WTC11 (cell line): ENCODE data around the gene ATRIP. TPM values are rescaled to one million over a fixed set of nuclear protein-coding genes. Genes with fewer than 3 reads are reported as not detected.

Experiments used
- ARID4B ChIP-seq: sonication (generic); formaldehyde crosslinking; IDR thresholded peaks from 2 replicates; pipeline ENCODE4 v1.8.0; 2023; ENCODE audit warnings: missing genetic modification reagents, mild to moderate bottlenecking, borderline replicate concordance
- JUN ChIP-seq: sonication (generic); formaldehyde crosslinking; IDR thresholded peaks from 2 replicates; pipeline ENCODE4 v1.8.0; 2023; ENCODE audit warnings: mild to moderate bottlenecking, missing genetic modification reagents
- MAX ChIP-seq: sonication (generic); formaldehyde crosslinking; IDR thresholded peaks from 2 replicates; pipeline ENCODE4 v1.8.0; 2022; ENCODE audit warnings: mild to moderate bottlenecking, missing genetic modification reagents
- NR3C1 ChIP-seq: sonication (generic); formaldehyde crosslinking; conservative IDR thresholded peaks from 2 replicates; pipeline ENCODE4 v1.8.1; 2023; ENCODE audit warnings: low read depth, mild to moderate bottlenecking, missing genetic modification reagents
- PRDM15 ChIP-seq: sonication (generic); formaldehyde crosslinking; IDR thresholded peaks from 2 replicates; pipeline ENCODE4 v1.8.0; 2022; ENCODE audit warnings: missing genetic modification reagents
- PRRX2 ChIP-seq: fragments of 250-450 bp; sonication (Bioruptor Pico); IDR thresholded peaks from 2 replicates; pipeline ENCODE4 v1.8.0; 2021; ENCODE audit warnings: mild to moderate bottlenecking
- USF1 ChIP-seq: sonication (generic); formaldehyde crosslinking; IDR thresholded peaks from 2 replicates; pipeline ENCODE4 v1.8.0; 2022; ENCODE audit warnings: mild to moderate bottlenecking, missing genetic modification reagents
- ZBTB43 ChIP-seq: sonication (generic); formaldehyde crosslinking; IDR thresholded peaks from 2 replicates; pipeline ENCODE4 v1.8.1; 2023; ENCODE audit warnings: mild to moderate bottlenecking, missing genetic modification reagents
- ZNF671 ChIP-seq: fragments of 250-450 bp; sonication (Bioruptor Pico); IDR thresholded peaks from 2 replicates; pipeline ENCODE4 v1.8.0; 2021; ENCODE audit warnings: mild to moderate bottlenecking
- ZSCAN18 ChIP-seq: fragments of 250-450 bp; sonication (Bioruptor Pico); IDR thresholded peaks from 2 replicates; pipeline ENCODE4 v2.1.2; 2022; ENCODE audit warnings: mild to moderate bottlenecking, moderate library complexity
- total RNA-seq: library from RNA; stranded (reverse); gene quantifications from 3 replicates; pipeline ENCODE4 v1.2.3, GENCODE V29; 2021
- TF ChIP-seq, protein P1 (sequence below): sonication (generic); formaldehyde crosslinking; IDR thresholded peaks from 2 replicates; pipeline ENCODE4 v1.8.1; 2022; ENCODE audit warnings: low read depth, missing genetic modification reagents, borderline replicate concordance
- TF ChIP-seq, protein P2 (sequence below): sonication (generic); formaldehyde crosslinking; IDR thresholded peaks from 2 replicates; pipeline ENCODE4 v1.8.0; 2023; ENCODE audit warnings: missing genetic modification reagents
- TF ChIP-seq, protein P3 (sequence below): sonication (generic); formaldehyde crosslinking; conservative IDR thresholded peaks from 2 replicates; pipeline ENCODE4 v1.8.1; 2022; ENCODE audit warnings: mild to moderate bottlenecking, missing genetic modification reagents
- TF ChIP-seq, protein P4 (sequence below): fragments of 250-450 bp; sonication (Bioruptor Pico); IDR thresholded peaks from 2 replicates; pipeline ENCODE4 v1.9.0; 2021; ENCODE audit warnings: mild to moderate bottlenecking, borderline replicate concordance
- TF ChIP-seq, protein P5 (sequence below): sonication (generic); formaldehyde crosslinking; IDR thresholded peaks from 2 replicates; pipeline ENCODE4 v1.8.1; 2023; ENCODE audit warnings: mild to moderate bottlenecking, moderate library complexity, missing genetic modification reagents

The ATRIP gene
- total RNA-seq, 1 experiment from 2014 or later: 18.2 TPM

DNA sequence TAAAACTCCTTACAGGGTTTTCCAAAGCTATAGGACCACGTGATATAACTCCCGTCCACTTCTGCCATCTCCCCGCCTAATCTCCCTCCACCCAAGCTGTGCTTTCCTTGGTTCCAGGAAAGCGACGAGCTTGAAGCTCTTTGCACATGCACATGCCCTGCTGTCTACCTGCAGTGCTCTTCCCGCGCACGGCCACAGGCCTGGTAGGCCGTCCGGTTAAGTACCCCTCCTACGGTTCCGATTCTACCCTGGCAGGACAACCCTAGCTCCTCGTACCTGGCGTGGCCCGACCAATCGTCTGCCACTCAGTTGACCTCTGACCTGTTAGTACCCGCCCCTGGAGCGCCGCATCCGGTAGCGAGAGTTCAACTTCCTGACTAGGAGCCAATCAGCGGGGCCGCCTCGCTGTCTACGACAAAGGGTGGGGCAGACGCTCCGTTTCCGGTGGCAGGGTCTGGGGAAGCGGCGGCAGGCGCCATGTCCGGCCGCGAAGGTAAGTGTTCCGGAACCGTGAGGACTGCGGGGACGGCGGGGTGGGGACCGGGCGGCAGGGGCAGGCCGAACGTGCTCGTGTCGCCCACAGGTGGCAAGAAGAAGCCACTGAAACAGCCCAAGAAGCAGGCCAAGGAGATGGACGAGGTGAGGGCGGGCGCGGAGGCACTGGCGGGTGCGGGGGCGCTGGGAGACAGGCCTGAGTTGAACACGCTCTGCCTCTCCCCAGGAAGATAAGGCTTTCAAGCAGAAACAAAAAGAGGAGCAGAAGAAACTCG lies 6.5 kb upstream of the ATRIP start, which contains the start of the genes CCDC51 and TMA7 (continued):
- TF ChIP-seq ARID4B (peak; percentile 18; the same call in 1 of the 2 replicates), NR3C1 (CRISPR knock-in tag) (no peak), ZBTB43 (0 out of 2 replicates have a peak, but pooled peaks have one; percentile 69), USF1 (CRISPR knock-in tag) (peak; percentile 64), ZSCAN18 (no peak), MAX (CRISPR knock-in tag) (peak; percentile 97), ZNF671 (CRISPR knock-in tag) (no peak), PRDM15 (CRISPR knock-in tag) (no peak), JUN (no peak), PRRX2 (CRISPR knock-in tag) (no peak)
- TF ChIP-seq, protein P1, sequence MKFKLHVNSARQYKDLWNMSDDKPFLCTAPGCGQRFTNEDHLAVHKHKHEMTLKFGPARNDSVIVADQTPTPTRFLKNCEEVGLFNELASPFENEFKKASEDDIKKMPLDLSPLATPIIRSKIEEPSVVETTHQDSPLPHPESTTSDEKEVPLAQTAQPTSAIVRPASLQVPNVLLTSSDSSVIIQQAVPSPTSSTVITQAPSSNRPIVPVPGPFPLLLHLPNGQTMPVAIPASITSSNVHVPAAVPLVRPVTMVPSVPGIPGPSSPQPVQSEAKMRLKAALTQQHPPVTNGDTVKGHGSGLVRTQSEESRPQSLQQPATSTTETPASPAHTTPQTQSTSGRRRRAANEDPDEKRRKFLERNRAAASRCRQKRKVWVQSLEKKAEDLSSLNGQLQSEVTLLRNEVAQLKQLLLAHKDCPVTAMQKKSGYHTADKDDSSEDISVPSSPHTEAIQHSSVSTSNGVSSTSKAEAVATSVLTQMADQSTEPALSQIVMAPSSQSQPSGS: no peak
- TF ChIP-seq, protein P2, sequence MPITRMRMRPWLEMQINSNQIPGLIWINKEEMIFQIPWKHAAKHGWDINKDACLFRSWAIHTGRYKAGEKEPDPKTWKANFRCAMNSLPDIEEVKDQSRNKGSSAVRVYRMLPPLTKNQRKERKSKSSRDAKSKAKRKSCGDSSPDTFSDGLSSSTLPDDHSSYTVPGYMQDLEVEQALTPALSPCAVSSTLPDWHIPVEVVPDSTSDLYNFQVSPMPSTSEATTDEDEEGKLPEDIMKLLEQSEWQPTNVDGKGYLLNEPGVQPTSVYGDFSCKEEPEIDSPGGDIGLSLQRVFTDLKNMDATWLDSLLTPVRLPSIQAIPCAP (CRISPR knock-in tag): 0 out of 2 replicates have a peak, but pooled peaks have one; percentile 23
- TF ChIP-seq, protein P3, sequence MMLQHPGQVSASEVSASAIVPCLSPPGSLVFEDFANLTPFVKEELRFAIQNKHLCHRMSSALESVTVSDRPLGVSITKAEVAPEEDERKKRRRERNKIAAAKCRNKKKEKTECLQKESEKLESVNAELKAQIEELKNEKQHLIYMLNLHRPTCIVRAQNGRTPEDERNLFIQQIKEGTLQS (CRISPR knock-in tag): no peak
- TF ChIP-seq, protein P4, sequence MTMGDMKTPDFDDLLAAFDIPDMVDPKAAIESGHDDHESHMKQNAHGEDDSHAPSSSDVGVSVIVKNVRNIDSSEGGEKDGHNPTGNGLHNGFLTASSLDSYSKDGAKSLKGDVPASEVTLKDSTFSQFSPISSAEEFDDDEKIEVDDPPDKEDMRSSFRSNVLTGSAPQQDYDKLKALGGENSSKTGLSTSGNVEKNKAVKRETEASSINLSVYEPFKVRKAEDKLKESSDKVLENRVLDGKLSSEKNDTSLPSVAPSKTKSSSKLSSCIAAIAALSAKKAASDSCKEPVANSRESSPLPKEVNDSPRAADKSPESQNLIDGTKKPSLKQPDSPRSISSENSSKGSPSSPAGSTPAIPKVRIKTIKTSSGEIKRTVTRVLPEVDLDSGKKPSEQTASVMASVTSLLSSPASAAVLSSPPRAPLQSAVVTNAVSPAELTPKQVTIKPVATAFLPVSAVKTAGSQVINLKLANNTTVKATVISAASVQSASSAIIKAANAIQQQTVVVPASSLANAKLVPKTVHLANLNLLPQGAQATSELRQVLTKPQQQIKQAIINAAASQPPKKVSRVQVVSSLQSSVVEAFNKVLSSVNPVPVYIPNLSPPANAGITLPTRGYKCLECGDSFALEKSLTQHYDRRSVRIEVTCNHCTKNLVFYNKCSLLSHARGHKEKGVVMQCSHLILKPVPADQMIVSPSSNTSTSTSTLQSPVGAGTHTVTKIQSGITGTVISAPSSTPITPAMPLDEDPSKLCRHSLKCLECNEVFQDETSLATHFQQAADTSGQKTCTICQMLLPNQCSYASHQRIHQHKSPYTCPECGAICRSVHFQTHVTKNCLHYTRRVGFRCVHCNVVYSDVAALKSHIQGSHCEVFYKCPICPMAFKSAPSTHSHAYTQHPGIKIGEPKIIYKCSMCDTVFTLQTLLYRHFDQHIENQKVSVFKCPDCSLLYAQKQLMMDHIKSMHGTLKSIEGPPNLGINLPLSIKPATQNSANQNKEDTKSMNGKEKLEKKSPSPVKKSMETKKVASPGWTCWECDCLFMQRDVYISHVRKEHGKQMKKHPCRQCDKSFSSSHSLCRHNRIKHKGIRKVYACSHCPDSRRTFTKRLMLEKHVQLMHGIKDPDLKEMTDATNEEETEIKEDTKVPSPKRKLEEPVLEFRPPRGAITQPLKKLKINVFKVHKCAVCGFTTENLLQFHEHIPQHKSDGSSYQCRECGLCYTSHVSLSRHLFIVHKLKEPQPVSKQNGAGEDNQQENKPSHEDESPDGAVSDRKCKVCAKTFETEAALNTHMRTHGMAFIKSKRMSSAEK (CRISPR knock-in tag): no peak
- TF ChIP-seq, protein P5, sequence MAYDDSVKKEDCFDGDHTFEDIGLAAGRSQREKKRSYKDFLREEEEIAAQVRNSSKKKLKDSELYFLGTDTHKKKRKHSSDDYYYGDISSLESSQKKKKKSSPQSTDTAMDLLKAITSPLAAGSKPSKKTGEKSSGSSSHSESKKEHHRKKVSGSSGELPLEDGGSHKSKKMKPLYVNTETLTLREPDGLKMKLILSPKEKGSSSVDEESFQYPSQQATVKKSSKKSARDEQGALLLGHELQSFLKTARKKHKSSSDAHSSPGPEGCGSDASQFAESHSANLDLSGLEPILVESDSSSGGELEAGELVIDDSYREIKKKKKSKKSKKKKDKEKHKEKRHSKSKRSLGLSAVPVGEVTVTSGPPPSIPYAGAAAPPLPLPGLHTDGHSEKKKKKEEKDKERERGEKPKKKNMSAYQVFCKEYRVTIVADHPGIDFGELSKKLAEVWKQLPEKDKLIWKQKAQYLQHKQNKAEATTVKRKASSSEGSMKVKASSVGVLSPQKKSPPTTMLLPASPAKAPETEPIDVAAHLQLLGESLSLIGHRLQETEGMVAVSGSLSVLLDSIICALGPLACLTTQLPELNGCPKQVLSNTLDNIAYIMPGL (CRISPR knock-in tag): peak; percentile 81
